Right renal cortex interstitium (tissue), 3 donors: ENCODE results near the gene HERPUD2. TPM values are rescaled to one million over a fixed set of nuclear protein-coding genes. Genes with fewer than 3 reads are reported as not detected.

Experiments
- DNase-seq, 3 donors: peaks; one replicate each; pipeline ENCODE4 v3.0.0-alpha.2; 2013; ENCODE audit warnings: low read depth in 3 of 3, low spot score in 2 of 3
- polyA plus RNA-seq, 3 donors: library from polyadenylated mRNA; unstranded; fragments of 120-200 nt; gene quantifications; one replicate each; pipeline ENCODE4 v1.2.1, GENCODE V29; 2013; ENCODE audit not compliant: insufficient read length in 3 of 3

The HERPUD2 gene, protein sequence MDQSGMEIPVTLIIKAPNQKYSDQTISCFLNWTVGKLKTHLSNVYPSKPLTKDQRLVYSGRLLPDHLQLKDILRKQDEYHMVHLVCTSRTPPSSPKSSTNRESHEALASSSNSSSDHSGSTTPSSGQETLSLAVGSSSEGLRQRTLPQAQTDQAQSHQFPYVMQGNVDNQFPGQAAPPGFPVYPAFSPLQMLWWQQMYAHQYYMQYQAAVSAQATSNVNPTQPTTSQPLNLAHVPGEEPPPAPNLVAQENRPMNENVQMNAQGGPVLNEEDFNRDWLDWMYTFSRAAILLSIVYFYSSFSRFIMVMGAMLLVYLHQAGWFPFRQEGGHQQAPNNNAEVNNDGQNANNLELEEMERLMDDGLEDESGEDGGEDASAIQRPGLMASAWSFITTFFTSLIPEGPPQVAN
- 10 to 100 TPM; 38.2 to 41.6 (median 40.2) TPM for polyA plus RNA-seq

DNA sequence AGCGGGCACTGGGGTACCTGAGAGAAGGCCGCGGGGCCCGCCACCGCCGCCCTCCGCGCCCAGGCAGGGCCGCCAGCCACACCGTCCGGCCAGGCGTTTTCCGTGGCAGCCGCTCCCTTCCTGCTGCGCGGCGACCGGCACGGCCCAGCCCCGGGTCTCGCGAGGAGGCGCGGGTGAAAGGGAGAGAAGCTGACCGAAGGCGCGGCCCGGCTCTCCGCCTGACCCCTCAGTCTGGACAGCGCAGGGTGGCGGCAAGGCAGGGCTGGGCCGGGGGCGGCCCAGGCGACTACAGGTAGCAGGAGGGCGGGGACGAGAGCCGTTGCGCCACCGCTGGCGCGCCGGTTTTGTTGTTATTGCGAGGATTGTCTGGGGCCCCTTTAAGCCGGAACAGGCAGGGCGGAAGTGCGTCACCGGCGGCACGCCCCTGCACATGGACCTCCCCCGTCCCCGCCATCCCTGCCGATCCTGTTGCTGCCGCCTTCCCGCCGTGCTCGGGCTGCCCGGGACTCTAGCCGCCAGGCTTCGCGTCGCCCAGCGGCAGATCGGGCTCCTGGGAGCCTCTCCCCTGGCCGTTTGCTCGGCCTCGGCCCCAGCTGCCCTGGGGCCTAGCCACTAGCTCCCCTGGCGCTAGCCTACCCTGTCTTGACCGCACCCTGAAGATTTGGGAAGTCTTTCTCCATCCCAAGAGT is at the start of gene HERPUD2:
Gene HERPUD2, minus strand, starts transcription at position 352 of the 689 bp plus-strand sequence. CDS start 805 bp downstream, outside the sequence.
- peak; percentile 82 to 86 (median 86) for DNase-seq

DNA sequence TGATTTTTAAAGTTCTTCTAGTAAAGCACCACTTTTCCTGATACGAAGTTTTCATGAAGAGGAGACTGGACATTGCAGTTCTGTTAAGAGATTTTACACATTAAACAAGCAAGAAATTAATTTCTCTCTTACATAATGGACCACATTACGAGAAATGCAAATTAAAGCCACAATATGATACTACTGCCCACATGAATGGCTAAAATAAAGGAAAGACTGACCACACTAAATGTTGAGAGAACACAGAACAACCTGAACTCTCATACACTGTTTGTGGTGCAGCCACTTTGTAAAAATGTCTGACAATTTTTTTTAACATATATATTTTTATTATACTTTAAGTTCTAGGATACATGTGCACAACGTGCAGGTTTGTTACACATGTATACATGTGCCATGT is 44.0 kb upstream of the HERPUD2 start:
- no peak for DNase-seq

DNA sequence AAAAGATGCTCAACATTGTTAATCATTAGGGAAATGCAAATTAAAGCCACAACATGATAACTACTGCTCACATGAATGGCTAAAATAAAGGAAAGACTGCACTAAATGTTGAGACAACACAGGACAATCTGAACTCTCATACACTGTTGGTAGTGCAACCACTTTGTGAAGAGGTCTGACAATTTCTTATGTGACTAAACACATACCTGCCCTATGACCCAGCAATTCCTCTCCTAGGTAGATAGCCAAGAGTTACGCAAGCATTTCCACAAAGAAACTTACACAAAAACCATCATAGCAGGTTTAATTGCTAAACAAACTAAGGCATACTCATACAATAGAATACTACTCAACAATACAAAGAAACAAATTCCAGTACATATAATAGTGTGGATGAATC is 41.8 kb upstream of the HERPUD2 start:
- no peak for DNase-seq

DNA sequence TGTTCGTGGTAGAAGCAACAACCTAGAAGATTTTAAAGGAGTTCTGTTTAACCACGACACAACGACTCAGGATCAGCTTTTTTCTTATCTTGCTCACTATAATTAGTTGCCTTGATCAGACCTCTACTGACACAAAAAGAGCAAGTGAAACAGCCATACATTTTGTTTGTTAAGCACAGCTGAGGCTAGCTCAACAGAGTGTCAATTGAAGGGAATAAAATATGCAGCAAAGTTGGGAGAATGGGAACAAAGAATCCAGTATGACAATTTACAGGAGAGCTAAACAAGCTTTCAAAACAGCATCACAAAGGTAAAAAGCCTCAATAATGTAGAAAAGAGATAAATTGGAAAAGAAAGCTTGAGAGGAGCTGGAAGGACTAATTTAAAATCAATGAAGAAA is 40.5 kb upstream of the HERPUD2 start:
- no peak for DNase-seq

DNA sequence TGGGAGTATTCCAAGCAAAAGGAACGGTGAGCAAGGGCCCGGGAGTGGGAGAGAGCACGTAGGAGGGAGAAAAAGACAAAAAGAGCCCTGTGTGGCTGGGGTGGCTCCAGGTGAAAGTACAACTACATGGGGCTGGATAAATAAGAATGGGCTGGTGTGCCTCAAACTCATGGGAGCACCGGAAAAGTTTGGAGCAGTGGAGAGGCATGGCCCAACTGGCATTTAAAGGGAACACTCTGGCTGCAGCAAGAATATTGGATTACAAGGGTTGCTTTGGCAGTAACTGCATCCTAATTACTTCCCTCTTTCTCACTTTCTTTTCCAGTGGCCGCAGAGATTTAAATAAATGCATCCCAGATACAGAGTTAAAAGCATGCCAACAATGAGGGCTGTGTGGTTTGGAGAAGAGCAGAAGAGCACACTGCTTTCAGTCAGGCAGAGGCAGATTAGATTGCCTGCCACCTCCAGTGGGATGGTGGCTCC is 39.1 kb upstream of the HERPUD2 start:
- no peak for DNase-seq

DNA sequence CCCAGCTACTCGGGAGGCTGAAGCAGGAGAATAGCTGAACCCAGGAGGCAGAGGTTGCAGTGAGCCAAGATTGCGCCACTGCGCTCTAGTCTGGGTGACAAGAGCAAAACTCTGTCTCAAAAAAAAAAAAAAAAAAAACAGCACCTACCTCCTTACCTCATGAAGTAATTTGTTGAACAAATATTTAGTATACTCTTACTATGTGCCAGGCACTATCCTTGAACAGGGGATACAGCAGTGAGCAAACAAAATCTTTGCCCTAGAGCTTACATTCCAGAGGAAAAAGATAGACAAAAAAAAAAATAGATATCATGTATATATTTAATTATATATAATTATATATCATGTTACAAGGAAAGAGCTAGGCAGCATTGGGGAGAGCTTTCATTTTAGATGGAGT is 36.4 kb upstream of the HERPUD2 start:
- DNase-seq, result no peak

DNA sequence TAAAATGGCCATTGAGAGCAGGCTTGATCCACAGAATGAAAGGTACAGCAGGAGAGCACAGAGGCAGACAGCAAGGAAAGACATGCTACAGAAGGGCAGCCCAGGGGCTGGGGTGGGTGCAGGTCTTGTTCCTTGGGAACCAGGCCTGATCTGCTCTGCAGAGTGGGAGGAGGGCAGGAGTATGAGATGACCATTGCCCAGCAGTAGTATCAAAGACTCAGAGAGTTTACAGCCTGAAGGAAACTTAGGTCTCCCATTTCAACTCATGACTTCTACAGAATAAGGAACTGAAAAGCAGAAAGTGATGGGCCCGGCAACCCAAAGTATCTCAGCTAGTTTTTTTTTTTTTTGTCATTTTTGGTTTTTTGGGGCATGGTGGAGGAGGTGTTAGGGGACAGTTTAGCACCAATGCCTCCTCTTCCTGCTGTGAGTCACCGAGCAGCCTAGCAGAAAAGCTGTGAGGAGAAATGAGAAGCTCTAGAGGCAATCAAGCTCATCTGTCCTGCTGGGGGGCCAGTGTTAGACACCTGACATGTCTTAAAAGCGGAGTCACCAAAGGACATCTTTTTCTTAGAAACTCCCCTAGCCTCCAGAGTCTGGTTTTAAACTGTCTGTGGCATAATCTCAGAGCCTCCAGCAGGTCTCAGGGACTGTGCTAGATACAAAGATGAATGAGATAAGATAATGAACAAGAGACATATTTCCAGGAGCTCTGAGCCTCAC is 34.3 kb upstream of the HERPUD2 start:
- DNase-seq, result no peak

DNA sequence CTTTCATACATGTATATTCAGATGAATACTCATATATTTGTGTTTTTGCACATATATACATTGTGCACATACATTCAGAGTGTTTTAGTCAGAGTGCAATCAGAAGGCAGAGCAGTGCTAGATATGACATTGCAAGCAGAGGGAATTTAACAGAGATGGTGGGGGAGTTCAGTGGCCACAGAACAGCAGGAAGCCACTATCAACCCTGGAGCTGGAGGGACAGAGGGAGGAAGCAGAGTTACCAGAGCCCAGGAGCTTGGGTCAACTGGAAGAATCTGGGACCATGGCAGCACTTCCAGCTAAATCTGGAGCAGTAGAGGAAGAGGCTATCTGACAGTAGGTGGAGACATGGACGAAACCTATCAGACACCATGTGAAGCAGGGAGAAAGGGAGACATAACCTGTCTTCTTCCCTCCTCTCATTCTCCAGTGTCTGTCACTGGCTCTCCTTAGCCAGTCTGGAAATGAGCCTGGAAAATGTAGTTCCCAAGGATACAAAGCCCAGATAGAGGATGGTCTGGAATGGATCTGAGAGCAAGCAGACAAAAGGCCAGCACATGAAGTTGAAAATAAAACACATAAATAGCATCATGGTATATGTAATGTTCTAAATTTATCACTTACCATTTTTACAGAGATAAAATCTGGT is 33.6 kb upstream of the HERPUD2 start:
- no peak for DNase-seq

DNA sequence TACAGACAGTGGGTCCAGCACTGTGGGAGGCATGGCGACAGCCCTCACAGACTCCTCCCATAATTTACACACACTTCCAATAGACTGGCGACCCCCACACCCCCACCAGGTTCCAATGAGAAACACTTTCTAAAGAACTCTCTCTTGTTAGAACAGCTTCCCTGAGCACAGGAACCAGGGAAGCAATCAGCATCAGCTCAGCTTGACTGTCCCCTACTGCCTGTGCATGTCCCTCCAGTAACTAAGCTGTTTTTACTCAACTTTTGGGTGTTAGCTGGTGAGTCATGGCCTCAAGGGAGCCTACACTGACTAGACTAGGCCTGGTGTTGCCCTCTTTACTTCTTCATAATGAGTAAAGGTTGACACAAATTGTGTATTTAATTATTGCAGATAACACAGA is 32.6 kb upstream of the HERPUD2 start:
- no peak for DNase-seq

DNA sequence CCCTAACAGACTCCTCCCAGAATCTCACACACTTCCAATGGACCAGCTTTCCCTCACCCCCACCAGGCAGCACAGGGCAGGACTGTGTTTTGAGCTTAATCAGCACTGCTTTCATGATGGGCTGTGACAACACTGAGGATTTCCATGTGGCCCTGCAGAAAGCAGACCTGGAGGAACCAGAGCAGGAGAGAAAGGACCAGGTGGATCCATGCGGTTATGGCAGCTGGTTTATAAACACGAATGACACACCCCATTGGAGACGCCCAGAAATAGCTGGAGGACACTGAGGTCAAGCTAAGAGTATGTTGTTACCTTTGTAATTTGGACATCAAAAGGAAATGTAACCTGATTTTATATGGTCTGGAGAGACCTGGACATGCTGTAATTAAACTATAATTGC is 31.7 kb upstream of the HERPUD2 start:
- no peak for DNase-seq

DNA sequence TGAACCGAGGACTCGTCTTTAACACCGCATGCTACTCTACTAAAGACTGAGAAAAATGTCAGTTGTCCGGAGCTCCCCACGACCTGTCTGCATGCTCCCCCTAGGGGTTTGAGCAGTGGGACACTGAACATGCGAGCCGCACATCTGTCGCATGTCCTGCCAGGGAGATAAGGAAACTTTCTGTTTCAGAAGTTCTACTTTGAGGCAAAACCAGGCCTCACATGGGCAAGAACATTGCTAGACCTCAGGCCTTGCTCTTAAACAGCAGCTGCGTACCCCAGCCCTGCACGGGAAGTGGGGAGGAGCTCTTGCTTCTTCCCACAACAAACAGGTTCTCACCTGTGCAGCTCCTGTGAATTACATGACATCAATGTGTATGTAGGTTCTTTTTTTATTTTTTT is 30.3 kb upstream of the HERPUD2 start:
- no peak for DNase-seq

DNA sequence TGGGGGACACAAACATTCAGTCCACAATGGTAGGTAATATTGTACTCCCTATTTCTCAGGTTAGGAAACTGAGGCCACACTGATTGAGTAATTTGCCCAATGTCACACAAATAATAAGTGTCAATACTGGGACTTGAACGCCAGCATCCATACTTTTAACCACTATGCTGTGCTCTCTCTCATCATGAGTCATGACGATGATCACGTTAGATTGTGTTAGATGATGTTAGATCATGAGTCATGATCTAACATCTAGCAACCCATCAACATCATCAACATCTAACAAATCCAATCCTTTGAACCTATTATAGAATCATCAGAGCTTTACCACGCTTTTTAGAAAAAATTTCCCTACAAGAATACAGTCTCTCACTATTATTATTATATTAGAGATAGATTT is 28.1 kb upstream of the HERPUD2 start:
- no peak for DNase-seq

DNA sequence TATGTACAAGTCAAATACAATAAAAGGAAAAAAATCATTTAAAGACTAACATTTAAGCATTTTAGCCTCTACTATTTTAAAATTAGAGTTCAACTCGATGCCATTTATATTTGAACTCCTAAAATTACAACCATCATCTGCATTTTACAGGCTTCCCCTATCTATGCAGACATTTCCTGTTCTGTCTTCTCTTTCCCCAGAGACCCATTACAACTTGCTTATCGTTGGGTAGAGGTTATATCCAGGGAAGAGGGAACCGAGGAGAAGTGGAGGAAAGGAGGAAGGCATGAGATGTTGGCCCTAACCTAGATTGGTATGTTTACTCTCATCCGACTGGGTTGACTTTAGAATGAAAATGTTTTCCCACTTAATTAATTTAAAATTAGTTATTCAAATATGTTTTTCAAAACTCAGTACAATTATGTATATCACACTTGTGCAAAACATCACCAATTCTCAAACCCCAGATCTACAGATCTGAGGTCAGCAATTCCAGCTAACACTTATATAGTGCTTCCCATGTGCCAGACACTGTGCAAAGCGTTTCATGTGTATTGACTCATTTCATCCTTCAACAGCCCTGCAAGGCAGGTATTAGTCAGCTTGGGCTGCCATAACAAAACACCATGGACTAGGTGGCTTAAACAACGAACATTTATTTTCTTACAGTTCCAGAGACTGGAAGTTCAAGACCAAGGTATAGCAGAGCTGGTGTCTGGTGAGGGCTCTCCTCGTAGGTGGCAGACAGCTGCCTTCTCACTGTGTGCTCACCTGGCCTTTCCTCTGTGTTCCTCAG is 27.3 kb upstream of the HERPUD2 start:
- no peak for DNase-seq

DNA sequence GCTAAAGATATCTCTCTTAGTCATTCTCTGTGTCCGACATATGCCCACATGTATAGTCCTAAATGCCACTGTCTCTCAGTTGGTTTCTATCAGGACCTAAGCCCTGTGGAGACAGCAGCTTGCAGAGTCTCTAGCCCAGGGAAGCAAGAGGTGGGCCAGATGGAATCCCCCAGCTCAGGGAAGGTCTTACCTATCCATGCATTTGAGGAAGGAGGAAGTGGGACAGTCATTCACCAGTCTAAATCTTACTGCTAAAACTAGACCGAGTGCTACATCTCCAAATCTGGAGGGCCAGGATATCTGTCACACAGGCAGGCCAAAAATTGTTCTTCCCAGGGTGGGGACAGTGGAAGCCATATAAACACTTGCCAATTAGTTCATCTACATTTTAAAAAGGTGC is 26.4 kb upstream of the HERPUD2 start:
- no peak for DNase-seq

DNA sequence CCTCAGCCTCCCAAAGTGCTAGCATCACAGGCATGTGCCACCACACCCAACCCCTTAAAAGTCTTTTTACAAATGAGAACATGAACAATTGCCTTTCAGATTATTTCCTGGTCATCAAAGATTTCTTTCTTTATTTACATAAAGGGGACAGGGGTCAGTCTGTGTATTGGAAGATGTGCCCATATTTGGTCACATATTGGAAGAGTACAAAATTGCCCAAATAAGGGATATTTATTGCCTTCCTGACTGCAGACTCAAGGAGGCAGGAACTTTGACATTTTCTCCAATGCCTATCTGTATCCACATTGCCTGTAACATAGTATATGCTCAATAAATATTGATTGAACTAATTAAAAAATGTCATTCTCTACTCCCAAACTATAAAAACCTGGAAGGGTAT is 25.9 kb upstream of the HERPUD2 start:
- no peak for DNase-seq

DNA sequence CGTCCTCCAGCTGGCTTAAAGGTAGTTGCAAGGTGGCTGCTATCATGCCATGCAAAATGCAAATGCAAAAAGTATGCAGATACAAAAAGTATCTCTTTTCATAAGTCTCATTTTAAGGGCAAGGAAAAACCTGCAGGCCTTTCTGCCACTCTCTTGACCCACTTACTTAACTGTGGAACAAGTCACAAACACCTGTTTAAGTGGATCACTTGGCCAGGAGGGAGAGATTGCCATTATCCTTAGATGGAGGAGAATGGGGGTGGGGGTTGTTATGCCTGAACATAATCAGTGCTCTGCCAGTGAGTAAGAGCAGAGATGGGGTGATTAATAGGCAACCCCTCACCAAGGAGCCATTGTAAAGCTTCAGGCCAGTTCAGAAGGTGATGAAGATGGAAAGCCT is 25.1 kb upstream of the HERPUD2 start:
- DNase-seq, result no peak

DNA sequence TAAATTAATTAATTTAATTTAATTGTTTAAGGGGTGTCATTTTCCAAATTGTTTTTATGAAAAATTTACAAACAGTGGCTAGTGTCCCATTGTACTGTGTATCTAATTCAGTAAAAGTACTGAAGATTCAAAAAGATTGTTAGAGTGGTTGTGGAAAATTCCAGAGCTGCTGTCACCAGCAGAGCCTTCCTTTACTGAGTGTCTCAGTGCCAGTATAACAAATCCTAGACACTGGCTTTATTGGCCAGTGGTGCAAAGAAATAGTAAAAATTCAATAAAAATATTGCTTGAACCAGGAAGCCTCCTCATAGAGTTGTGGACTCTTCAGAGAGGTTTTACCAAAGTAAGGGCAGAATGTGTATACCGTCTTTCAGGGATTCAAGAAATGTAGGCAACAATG is 23.1 kb upstream of the HERPUD2 start:
- no peak for DNase-seq

DNA sequence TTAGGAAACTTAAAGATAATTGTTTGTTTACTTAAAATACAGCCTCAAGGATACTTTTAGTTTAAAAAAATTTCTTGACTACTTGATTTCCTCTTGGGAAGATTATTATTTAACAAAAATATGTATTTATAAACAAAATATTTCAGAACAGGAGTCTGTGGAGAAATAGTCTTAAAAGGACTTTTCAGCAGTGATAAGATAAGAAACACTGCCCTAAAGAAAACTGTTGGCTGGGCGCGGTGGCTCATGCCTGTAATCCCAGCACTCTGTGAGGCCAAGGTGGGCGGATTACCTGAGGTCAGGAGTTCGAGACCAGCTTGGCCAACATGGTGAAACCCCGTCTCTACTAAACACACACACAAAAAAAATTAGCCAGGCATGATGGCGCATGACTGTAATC is 22.6 kb upstream of the HERPUD2 start:
- DNase-seq, result no peak

DNA sequence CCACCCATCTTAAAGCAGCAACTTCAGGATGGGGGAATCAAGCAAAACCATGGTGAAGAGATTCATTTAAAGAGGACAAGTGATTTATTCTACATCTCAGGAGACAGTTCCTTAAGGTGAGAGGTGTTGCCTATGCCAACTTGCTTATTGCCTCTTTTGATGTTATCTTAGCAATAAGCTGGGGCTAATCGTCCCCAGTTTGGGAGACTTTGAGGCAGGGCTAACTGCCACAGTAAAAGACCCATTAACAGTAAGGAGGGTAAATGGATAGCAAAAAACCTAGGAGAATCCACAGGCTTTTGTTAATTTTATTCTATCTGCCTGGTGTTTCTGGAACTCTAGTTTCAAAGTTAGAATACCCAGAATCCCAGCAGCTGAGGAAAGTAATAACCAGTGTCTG is 22.1 kb upstream of the HERPUD2 start:
- no peak for DNase-seq
